GM12864 (cell line): ENCODE results near the gene EMILIN2.
"Not testable (repeated sequence)": the region's sequence is repeated elsewhere in the genome, so short reads cannot be mapped to it uniquely, and the experiment has no call there.

ENCODE experiments used
- DNase-seq: peaks from one replicate; pipeline ENCODE4 v3.0.0-alpha.2; 2011; ENCODE audit warnings: low read depth
- H3K4me3 ChIP-seq: 2 replicates; pipeline ENCODE4 v1.5.1; 2011; ENCODE audit warnings: mild to moderate bottlenecking, low read depth, low read length, control low read depth
- TF ChIP-seq, protein P1 (sequence below): IDR thresholded peaks from 2 replicates; pipeline ENCODE4 v1.5.1; 2011; ENCODE audit warnings: low read depth, mild to moderate bottlenecking, moderate library complexity, low read length, control low read depth, inconsistent platforms; ENCODE audit errors: missing control alignments

EMILIN2 gene

DNA sequence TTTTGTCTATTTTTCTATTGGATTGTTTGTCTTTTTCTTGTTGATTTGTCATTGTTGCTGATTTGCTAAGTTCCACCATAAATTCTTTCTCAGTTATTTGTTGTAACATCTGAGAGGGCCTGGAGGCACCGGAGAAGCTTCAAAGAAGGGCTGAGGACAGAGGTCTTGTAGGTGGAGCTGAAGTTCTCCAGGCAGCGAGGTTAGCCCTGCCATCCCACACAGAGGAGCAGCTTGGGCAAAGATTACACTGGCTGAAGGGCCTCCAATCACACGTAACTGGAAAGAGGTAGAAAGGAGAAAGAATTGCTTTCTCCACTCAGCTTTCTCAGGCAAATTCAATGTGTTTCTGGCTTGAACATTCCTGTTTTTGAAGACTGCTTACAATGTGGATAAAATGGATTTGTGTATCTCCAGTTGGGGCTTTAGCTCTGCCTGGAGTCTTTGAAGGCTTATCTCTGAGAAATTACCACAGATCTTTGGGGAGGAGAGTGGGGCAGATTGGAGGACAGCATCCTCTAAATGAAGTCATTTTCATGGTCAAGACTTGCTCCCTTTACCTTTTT, 21.1 kb upstream of the EMILIN2 start:
- TF ChIP-seq, protein P1, sequence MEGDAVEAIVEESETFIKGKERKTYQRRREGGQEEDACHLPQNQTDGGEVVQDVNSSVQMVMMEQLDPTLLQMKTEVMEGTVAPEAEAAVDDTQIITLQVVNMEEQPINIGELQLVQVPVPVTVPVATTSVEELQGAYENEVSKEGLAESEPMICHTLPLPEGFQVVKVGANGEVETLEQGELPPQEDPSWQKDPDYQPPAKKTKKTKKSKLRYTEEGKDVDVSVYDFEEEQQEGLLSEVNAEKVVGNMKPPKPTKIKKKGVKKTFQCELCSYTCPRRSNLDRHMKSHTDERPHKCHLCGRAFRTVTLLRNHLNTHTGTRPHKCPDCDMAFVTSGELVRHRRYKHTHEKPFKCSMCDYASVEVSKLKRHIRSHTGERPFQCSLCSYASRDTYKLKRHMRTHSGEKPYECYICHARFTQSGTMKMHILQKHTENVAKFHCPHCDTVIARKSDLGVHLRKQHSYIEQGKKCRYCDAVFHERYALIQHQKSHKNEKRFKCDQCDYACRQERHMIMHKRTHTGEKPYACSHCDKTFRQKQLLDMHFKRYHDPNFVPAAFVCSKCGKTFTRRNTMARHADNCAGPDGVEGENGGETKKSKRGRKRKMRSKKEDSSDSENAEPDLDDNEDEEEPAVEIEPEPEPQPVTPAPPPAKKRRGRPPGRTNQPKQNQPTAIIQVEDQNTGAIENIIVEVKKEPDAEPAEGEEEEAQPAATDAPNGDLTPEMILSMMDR, result no peak
- no peak for DNase-seq
- no peak overlapping the region for H3K4me3 ChIP-seq

DNA sequence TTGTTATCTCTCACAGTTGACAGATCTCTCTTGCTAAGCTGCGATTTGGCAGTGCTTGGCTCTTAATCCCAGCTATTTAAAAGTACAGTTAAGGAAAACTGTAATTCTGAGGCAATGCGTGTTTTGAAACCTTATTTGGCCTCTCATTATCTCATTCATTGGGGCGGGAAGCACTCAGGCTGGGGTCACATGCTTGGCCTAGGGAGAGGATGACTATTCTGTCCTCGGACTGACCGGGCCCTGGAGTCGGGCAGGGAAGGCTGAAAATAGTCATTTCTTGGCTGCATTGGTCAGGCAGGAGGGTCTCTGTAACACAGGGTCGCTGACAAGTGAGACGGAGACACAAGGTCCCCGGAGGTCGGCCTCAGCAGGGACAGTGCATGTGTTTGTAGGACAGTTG, 20.2 kb upstream of the EMILIN2 start:
- no peak overlapping the region for H3K4me3 ChIP-seq
- DNase-seq, result no peak
- TF ChIP-seq, protein P1, result no peak

DNA sequence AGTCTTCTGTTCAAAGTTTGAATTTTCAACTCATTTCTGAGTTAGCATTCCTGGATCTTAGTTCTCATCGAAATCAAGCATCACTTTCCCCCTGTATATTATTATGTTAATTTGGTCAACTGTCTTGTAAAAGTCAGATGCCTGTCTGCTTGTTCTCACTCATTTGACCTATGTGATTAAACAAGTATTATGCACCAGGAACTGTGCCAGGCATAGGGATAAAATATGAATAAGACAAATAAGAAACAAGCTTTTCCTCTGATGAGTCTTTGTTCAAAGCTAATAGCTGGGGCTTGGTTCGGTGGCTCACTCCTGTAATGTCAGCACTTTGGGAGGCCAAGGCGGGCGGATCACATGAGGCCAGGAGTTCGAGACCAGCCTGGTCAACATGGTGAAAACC, 19.7 kb upstream of the EMILIN2 start:
- TF ChIP-seq, protein P1, result no peak
- no peak overlapping the region for H3K4me3 ChIP-seq
- DNase-seq, result no peak

DNA sequence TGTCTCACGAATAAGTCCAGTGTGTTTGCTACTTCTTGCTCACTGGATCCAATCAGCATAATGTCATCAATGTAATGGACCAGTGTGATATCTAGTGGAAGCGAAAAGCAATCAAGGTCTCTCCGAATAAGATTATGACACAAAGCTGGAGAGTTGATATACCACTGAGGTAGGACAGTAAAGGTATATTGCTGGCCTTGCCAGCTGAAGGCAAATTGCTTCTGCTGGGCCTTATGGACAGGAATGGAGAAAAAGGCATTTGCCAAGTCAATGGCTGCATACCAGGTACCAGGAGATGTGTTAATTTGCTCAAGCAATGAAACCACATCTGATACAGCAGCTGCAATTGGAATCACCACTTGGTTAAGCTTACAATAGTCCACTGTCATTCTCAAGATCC, 10.7 kb upstream of the EMILIN2 start:
- not testable (repeated sequence) for H3K4me3 ChIP-seq, DNase-seq

DNA sequence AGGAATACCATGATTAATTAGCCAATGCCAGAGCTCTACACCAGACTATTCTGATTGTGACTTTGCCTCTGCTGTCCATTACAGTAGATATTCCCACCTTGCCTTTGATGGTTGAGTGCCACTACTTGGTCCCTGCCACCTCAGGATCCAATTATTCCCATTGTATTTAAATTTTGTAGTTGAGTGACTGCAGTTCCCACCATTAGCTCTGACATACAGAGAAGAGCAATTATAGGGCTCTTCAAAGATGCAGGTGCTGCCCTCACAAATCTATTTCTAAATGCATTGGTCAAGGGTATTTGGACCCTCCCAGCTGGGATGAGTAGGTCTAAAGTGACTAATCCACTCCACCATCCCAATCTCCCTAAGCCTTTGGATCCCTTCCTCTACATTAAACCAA, 9.5 kb upstream of the EMILIN2 start:
- DNase-seq, H3K4me3 ChIP-seq: not testable (repeated sequence)

DNA sequence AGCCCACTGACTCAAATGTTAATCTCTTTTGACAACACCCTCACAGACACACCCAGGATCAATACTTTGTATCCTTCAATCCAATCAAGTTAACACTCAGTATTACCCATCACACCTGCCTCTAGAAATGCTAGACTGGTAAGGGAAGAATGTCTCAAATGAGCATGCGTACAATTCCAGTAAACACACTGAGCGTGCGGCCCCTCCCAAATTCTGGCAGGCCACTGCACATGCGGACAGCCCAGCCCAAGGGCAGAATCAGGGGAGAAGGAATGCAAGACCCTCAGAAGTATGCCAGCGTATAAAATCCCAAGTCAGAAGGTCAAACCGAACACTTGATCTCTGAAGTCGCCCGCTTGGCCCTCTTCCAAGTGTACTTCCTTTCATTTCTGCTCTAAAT, 7.6 kb upstream of the EMILIN2 start:
- H3K4me3 ChIP-seq, result no peak overlapping the region
- DNase-seq, result no peak
- TF ChIP-seq, protein P1, result no peak

DNA sequence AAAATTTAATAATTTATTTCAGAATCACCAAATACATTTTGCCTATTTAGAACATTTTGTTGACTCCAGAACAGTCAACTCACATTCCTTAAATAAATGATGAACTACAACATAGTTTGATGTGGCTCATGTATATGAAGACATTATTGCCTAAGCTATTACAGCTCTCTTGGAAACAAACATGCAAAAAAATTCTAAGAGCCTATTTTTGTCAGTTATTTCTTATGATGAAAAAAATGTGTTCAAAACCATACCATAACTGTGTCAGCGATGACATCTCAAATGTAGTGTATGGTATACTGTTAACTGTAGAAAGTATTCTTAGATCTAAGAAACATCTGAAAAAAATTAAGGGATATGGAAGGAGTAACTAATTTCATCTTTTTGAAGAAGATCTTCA, 6.3 kb upstream of the EMILIN2 start:
- no peak for DNase-seq
- H3K4me3 ChIP-seq, result no peak overlapping the region
- TF ChIP-seq, protein P1, result no peak

DNA sequence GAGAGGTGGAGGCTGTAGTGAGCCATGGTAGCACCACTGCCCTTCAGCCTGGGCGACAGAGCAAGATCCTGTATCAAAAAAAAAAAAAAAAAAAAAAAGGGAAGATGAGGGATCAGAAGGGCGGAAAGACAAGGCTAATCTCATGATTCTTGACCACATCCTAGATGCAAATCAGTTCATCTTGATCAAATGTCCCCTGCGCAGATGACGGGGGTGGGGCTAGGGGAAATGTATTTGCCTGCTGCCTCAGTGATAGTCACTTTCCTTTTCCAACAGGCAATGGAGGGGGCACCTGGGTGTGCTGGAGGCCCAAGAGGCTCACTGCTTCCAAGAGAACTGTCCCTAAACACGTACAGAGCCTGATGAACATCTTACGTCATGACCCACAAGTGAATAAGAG, 3.7 kb upstream of the EMILIN2 start:
- no peak for DNase-seq
- TF ChIP-seq, protein P1, result no peak
- H3K4me3 ChIP-seq, result no peak overlapping the region
